NT2/D1 (cell line): ENCODE data around the gene CYP27C1.

Experiments
- SUZ12 ChIP-seq: IDR thresholded peaks from 2 replicates; pipeline ENCODE4 v1.6.1; 2011; ENCODE audit not compliant: insufficient read length, insufficient read depth; ENCODE audit errors: extremely low read depth
- YY1 ChIP-seq: IDR thresholded peaks from 2 replicates; pipeline ENCODE4 v1.6.1; 2011; ENCODE audit not compliant: insufficient read length, insufficient read depth
- ZNF274 ChIP-seq: IDR thresholded peaks from 2 replicates; pipeline ENCODE4 v1.6.1; 2011; ENCODE audit warnings: mild to moderate bottlenecking, low read depth, low read length

DNA sequence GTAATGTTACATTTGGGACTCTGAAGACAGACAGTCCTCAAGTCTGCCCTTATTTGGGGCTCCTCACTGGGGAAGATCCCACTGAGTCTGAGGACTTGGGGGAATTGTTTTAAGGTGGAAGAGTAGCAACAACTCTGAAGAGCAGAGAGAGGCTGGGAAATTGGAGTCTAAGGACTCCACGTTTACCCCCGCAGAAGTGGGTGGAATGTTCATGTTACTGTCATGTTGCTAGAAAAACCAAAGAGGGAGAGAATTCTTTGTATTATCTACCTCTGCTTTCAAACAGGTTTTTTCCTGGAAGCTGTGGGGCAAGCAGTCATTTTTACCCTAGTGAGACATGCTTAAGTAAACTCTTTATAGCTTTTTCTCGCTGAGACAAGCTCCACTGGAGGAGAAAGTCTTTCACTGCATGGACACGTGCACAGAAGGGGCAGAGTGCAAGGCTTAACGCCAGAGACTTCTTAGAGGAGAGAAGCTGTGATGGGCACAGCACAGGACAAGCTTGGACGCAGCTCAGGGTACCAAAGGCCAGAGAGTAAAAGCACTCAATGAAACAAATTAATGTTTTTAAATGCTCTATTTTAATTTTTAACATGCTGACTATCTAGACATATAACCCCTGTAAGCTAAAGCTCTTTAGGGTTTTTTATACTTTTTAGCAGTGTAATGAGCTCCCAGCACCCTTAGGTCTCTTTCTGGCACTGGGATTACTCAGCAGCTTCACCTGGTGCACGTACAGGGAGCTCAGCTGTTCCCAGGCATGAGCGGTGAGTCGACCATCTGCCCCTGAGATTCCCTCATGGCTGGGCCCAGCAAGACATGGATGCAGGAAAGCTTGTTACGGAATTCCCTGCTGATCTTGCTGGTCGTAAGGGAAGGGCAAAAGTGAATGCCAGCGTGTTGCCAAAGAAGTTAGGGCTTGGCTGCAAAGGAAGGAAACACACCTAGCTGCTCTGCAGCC lies 58.6 kb downstream of the CYP27C1 start:
- TF ChIP-seq ZNF274 (no peak), YY1 (no peak), SUZ12 (no peak)
